Chondrocyte (in vitro differentiated cells): ENCODE results near the gene PDE9A. TPM values are rescaled to one million over a fixed set of nuclear protein-coding genes. Genes with fewer than 3 reads are reported as not detected.

Experiments used
- DNase-seq: peaks from one replicate; pipeline ENCODE4 v3.0.0; 2021; ENCODE audit warnings: mixed read lengths, low spot score
- H3K27ac Mint-ChIP-seq: one replicate; pipeline ENCODE4 v1.8.0; 2021; ENCODE audit warnings: mild to moderate bottlenecking, moderate library complexity, mixed read lengths; ENCODE audit not compliant: unreplicated experiment
- H3K27me3 Mint-ChIP-seq: 2 replicates; pipeline ENCODE4 v1.8.0; 2021; ENCODE audit warnings: low read depth, mixed read lengths
- H3K36me3 Mint-ChIP-seq: 2 replicates; pipeline ENCODE4 v1.8.0; 2021; ENCODE audit warnings: low read depth, mixed read lengths
- H3K4me1 Mint-ChIP-seq: 2 replicates; pipeline ENCODE4 v1.8.0; 2021; ENCODE audit warnings: low read depth, mild to moderate bottlenecking, mixed read lengths
- H3K4me3 Mint-ChIP-seq: one replicate; pipeline ENCODE4 v1.8.0; 2021; ENCODE audit warnings: mild to moderate bottlenecking, moderate library complexity, mixed read lengths; ENCODE audit not compliant: unreplicated experiment
- H3K9me3 Mint-ChIP-seq: 2 replicates; pipeline ENCODE4 v1.8.0; 2021; ENCODE audit warnings: low read depth, mixed read lengths
- CTCF ChIP-seq: fragments of 200-600 bp; sonication (generic); IDR thresholded peaks from 2 replicates; pipeline ENCODE4 v1.5.0; 2021; ENCODE audit warnings: antibody characterized with exemption, mild to moderate bottlenecking, moderate library complexity
- total RNA-seq: library from RNA; stranded (reverse); gene quantifications from 3 replicates; pipeline ENCODE4 v1.2.1, GENCODE V29; 2021

PDE9A gene
- total RNA-seq, 1 donor from 2014 or later = 0.60 TPM

DNA sequence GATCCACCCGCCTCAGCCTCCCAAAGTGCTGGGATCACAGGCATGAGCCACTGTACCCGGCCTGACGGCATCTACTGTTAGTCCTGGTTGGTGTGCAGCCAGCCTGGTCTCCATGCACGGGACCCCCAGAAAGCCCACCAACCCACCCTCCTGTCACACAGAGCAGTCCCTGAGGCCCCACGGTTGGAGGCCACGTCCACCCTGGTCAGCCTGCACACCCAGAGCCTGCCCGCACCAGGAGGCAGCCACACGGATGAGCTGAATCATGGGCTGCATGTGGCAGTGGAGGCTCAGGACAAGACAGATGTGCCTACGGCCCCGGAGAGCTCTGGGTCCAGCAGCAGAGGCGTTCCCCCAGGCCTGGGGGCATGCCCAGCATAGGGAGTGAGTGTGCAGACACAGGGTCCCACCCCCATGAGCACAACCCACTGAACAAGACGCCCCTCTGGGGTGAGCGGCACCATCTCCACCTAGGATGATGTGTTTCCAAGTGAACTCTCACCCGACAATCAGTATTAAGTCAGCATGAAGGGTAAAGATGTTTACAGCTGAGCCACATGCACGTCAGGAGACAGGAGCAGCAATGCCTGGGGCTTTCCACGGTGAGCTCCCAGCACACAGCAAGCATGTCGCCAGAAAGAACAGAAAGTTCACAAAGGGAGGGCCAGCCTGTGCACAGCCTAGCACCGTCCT lies 123.8 kb downstream of the PDE9A start:
- TF ChIP-seq CTCF = no peak
- H3K27ac Mint-ChIP-seq = no peak overlapping the region
- peaks cover 45% of the 10 kb centered on the region for H3K27me3 Mint-ChIP-seq
- H3K4me1 Mint-ChIP-seq = peaks cover 9% of the 10 kb centered on the region
- no peaks in the 10 kb centered on the region for H3K36me3 Mint-ChIP-seq
- H3K9me3 Mint-ChIP-seq = peaks cover 7% of the 10 kb centered on the region
- DNase-seq = no peak
- H3K4me3 Mint-ChIP-seq = no peak overlapping the region

DNA sequence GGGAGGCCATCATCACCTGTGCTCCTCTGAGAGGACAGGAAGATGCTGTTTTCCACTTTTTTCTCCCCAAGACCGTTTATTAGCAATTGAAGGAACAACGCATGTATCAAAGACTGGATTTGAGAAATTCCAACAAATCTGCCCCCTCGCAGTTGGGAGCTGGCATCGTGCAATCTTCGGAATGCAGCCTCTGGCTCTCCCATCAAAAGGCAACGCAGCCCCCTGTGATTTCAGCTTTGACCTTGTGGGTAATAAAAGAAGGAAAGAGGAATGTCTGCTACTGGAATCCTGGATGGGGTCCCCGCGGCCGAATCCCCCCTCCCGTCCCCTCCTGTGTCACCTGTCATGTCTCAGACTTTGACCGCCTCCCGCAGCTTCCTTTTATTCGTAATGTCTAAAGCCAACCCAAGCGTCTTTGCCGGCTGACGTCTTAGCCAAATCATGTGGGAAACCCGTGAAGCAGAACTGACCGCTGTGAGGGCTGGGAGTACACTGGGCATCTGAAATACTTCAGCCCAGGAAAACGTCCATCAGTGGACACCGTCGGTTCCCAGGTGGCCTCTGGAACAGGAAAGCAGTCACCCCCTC lies 124.4 kb downstream of the PDE9A start:
- Mint-ChIP-seq H3K27me3 (peaks cover 51% of the 10 kb centered on the region), H3K36me3 (no peaks in the 10 kb centered on the region), H3K9me3 (peaks cover 7% of the 10 kb centered on the region), H3K4me3 (no peak overlapping the region), H3K4me1 (peaks cover 9% of the 10 kb centered on the region), H3K27ac (no peak overlapping the region)
- no peak for TF ChIP-seq CTCF
- DNase-seq = no peak

- H3K27ac Mint-ChIP-seq = no peak overlapping the region
- no peak for DNase-seq
- peaks cover 9% of the 10 kb centered on the region for H3K4me1 Mint-ChIP-seq
Measured at GRCh38 chr21:42779431-42779861, 126.0 kb downstream of the PDE9A start.

GRCh38 chr21:42780617-42781016 lies 127.2 kb downstream of the PDE9A start:
- no peak overlapping the region for H3K4me3 Mint-ChIP-seq
- no peak for DNase-seq

More at GRCh38 chr21:42779431-42779861, 126.0 kb downstream of the PDE9A start:
- no peak for TF ChIP-seq CTCF
- Mint-ChIP-seq H3K27me3 (peaks cover 60% of the 10 kb centered on the region), H3K36me3 (no peaks in the 10 kb centered on the region), H3K4me3 (no peak overlapping the region), H3K9me3 (peaks cover 7% of the 10 kb centered on the region)

More at GRCh38 chr21:42780617-42781016, 127.2 kb downstream of the PDE9A start:
- H3K36me3 Mint-ChIP-seq = no peaks in the 10 kb centered on the region
- H3K4me1 Mint-ChIP-seq = peaks cover 9% of the 10 kb centered on the region
- H3K27me3 Mint-ChIP-seq = peaks cover 64% of the 10 kb centered on the region
- no peak overlapping the region for H3K27ac Mint-ChIP-seq
- TF ChIP-seq CTCF = no peak
- peaks cover 7% of the 10 kb centered on the region for H3K9me3 Mint-ChIP-seq
